ENCODE results near the gene TUBB.

DNA sequence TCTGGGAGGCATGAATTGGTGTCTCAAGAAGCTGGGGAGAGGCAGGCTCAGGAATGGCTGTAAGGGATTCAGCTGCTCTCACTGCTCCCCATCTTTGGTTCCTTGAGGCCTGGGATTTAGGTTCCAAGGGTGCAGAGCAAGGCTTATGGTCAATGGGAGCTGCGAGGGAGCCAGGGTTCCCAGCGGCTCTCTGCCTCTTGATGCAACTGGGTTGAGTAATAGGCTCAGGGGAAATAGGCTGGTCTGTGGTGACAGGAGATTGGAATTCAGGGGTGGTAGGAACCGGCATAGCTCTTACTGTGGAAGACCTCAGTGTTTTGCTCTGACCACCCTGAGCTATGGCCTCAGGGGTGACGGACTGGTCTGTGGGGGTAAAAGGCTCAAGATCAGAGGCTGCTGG is 16.3 kb upstream of the TUBB start:
- no peak for TF ChIP-seq EZH2phosphoT487 (IDR thresholded peaks at IDR 0.05; ENCODE audit: borderline replicate concordance)
- TF ChIP-seq, protein P1, sequence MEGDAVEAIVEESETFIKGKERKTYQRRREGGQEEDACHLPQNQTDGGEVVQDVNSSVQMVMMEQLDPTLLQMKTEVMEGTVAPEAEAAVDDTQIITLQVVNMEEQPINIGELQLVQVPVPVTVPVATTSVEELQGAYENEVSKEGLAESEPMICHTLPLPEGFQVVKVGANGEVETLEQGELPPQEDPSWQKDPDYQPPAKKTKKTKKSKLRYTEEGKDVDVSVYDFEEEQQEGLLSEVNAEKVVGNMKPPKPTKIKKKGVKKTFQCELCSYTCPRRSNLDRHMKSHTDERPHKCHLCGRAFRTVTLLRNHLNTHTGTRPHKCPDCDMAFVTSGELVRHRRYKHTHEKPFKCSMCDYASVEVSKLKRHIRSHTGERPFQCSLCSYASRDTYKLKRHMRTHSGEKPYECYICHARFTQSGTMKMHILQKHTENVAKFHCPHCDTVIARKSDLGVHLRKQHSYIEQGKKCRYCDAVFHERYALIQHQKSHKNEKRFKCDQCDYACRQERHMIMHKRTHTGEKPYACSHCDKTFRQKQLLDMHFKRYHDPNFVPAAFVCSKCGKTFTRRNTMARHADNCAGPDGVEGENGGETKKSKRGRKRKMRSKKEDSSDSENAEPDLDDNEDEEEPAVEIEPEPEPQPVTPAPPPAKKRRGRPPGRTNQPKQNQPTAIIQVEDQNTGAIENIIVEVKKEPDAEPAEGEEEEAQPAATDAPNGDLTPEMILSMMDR (conservative IDR thresholded peaks at IDR 0.05; ENCODE audit: low read length): no peak

All from Loucy (cell line).